OCI-LY1 (cell line): ENCODE measurements around the gene APLP2.

Experiments used
- EZH2 ChIP-seq: fragments of 200-600 bp; sonication (generic), shearing (Covaris generic); IDR thresholded peaks from 2 replicates; pipeline ENCODE4 v1.8.0; 2017; ENCODE audit warnings: borderline replicate concordance, mixed run types, mild to moderate bottlenecking, antibody characterized with exemption, low read length, moderate library complexity, mixed read lengths
- TF ChIP-seq, protein P1 (sequence below): fragments of 200-600 bp; sonication (generic), shearing (Covaris generic); IDR thresholded peaks from 2 replicates; pipeline ENCODE4 v1.5.1; 2017; ENCODE audit warnings: mild to moderate bottlenecking, antibody characterized with exemption, low read length, moderate library complexity, mixed read lengths

DNA sequence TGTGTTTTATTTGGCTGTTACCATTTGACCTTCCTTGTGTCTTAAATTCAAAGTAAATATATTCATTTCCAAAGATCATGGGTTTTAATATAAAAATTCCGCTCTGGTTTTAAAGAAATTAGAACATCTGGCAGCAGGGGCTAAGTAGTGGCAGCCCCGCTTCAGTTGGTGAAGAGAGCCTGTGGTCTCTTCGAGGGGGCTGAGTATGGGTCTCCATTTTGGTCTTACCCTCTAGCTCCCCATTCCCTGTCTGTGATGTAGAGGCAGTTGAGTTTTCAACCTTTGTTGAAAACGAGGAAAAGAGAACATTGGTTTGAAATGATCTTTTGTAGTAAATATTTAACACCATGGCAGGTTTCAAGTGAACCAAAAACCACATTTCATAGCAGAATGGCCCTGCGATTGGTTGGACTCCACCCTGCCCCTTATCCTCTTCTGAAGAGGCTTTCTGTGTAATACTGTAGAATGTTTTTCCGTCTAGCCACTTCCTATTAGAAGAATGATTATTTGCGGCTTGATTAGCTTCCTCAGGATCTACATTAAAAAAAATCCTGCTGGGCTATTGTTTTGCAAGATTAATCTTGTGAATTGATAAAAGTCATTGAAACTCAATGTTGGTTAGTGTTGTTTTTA is 17.7 kb downstream of the APLP2 start:
- TF ChIP-seq EZH2, result no peak
- TF ChIP-seq, protein P1, sequence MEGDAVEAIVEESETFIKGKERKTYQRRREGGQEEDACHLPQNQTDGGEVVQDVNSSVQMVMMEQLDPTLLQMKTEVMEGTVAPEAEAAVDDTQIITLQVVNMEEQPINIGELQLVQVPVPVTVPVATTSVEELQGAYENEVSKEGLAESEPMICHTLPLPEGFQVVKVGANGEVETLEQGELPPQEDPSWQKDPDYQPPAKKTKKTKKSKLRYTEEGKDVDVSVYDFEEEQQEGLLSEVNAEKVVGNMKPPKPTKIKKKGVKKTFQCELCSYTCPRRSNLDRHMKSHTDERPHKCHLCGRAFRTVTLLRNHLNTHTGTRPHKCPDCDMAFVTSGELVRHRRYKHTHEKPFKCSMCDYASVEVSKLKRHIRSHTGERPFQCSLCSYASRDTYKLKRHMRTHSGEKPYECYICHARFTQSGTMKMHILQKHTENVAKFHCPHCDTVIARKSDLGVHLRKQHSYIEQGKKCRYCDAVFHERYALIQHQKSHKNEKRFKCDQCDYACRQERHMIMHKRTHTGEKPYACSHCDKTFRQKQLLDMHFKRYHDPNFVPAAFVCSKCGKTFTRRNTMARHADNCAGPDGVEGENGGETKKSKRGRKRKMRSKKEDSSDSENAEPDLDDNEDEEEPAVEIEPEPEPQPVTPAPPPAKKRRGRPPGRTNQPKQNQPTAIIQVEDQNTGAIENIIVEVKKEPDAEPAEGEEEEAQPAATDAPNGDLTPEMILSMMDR, result no peak
